Pons (tissue), 1 donor: ENCODE data around the gene PRELID1.

Experiments used
- DNase-seq: peaks from one replicate; pipeline ENCODE4 v3.0.0-alpha.2; 2016; ENCODE audit warnings: low spot score

The PRELID1 gene

GRCh38 chr5:177314376-177315342 is 11.1 kb downstream of the PRELID1 start:
- no peak for DNase-seq

DNA sequence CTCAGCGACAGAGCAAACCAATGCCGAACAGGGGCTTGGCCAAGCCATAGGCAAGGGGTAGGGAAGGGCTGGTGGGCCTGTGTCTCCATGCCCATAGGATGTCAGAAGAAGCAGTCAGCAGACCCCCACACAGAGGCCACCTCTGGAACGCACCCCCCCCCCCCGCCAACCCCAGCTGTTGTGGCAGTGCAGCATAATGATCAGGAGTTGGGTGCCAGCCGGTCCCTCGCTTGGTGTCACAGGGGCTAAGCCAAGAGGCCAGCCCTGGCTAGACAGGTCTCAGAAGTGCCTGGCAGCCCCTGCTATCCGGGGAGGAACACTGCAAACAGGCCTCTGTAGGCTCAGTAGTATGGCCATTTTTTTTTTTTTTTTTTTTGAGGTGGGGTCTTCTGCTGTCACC is 11.8 kb downstream of the PRELID1 start:
- no peak for DNase-seq

- DNase-seq = no peak
Observed at GRCh38 chr5:177316005-177316404, 12.4 kb downstream of the PRELID1 start.

GRCh38 chr5:177317959-177318377 is 14.4 kb downstream of the PRELID1 start:
- peak; percentile 76 for DNase-seq

DNA sequence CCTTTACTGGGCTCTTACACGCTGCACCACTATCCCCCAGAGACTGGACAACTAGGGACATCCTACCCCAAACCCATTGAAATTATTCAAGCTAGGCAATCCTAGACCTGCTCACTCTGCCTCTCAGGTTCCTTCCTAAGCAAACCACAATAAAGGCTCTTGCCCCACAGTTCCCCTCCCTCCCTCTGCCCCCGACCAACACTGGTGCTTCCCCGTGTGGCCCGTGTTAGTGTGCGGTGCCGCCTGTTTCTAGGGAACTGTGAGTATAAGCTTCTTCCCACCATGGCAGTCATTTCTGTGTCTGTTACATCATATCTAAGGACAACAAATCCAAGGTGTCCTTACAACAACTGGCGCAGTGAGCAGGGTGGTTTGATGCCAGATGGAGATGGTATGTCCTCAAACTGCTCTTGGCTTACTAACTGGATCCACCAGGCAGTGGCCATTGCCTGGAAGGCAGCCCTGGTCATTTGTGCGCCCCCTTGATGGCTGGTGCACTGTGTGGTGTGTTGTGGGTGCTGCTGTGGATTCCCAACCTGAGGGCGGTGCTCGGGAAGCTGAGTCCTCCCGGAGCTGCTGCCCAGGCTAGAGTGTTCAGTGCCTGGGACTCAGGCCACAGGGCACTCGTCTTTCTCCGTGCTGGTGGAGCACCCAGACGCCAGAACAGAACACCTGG is 16.5 kb downstream of the PRELID1 start:
- DNase-seq = no peak

DNA sequence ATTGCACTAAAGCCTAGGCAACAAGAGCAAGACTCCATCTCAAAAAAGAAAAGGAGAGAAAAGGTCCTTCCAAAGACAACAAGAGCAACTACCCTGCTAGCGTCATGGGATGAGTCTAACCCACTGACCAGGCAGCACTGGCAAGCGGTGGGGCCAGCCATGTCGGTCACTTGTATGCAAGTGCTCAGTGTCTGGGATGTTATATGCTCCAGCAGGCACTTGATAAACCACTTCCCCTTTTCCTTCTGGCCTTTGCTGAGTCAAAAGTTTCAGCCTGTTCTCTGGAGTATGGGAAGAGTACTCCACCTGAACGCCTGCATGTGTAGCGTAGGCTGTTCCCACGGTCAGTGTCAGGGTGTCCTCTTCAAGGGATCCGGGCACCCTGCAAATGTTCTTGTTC is 17.3 kb downstream of the PRELID1 start:
- DNase-seq = peak; percentile 70

DNA sequence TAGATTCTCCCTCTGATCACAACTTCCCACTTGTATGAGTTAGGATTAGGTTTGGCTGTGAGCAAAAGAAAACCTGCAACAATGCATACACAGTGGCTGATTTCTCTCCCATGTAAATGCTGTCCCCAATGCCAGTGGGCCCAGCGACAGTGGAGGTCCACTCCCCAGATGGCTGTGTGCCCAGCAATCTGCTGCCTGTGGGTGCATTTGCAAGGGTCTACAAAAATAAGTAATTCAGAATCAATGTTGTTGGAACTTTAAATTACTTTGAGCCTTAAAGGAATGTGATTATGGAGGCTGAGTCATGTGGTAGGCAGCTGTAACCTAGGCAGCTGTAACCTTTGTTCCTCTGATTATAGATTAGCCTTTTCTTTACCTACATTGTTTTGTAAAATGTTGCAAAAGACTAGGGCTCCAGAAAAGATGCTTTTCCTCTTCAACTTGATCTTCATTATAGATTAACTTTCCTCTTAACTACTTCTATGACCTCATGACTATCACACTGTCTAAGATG is 22.3 kb downstream of the PRELID1 start:
- no peak for DNase-seq

DNA sequence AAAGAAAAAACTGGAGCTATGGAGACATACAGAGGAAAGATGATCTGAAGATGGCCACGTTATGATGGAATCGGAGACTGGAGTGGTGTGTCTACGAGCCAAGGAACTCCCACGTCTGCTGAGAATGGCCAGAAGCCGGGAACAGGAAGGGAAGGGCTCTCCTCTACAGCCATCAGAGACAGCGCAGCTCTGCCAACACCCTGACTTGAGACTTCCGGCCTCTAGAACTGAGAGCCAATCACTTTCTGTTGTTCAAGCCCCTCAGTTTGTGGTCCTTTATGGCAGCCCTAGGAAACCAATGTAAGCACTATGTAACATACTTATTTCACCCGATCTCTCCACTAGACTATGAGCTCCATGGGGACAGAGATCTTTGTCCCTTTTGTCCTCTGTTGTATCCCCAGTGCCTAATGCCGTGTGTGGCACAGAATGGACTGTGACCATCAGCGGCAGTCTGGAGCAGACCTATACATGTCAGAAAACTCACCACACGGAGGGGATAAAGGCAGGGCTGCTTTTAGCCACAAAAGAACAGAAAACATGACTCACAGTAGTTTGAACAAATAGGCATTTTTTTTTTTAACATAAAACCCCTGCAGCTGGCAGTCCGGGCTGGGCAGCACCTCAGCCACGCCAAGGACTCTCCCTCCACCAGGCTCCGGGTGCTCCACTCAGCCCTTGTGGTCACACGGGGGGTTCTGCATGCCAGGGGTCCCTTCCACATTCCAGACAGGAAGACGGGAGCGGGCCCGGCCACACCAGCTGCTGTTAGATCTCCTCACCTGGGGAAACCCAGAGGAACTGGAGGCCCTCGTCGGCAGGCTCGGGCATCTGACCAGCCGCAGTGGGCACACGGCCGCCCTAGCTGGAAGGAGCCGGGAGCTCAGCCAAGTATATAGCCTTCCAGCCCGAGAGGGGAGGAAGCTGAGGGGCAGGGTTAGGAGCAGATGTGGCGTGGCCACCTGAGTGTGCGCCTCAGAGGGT is 24.2 kb downstream of the PRELID1 start:
- DNase-seq = no peak

- DNase-seq = no peak
Observed at GRCh38 chr5:177328545-177329231, 25.1 kb downstream of the PRELID1 start.

- no peak for DNase-seq
Observed at GRCh38 chr5:177329883-177330282, 26.3 kb downstream of the PRELID1 start.

DNA sequence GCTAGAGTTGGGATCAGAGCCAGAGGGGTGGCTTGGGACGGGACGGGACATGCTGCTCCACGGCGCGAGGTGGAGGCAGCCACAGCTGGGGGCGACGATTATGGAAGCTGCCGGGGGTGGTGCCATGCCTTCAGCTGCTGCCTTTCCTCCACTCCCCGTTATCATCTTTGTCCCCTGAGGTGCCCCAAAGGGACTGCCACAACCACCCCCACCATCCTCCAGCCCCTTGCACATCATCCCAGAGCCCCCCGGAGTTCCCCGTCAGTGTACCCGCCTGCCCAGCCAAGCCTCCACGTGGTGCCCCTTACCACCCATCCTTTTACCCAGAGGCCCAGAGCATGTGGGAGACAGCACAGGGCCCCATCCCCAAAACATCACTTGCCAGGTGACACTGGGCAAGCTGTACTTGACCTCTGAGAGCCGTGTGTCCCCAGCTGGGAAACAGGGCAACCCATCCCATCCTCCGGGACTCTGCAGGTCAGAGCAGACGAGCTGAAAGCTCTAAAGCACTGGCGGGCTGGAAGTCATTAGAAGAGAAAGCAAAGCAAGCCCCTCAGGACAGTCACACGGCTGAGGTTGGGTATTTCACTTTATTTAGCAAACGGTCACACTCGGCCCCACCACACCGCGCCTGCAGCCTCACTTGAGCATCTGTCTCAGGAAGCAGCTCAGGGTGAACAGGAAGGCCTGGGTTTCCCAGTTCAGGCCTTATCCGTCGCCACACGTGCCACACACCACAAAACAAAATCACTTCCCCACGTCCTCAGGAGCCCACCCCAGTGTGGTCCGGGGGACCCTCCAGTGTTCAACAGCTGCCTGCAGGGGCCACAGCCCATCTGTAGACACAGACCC is 27.6 kb downstream of the PRELID1 start:
- DNase-seq = no peak

DNA sequence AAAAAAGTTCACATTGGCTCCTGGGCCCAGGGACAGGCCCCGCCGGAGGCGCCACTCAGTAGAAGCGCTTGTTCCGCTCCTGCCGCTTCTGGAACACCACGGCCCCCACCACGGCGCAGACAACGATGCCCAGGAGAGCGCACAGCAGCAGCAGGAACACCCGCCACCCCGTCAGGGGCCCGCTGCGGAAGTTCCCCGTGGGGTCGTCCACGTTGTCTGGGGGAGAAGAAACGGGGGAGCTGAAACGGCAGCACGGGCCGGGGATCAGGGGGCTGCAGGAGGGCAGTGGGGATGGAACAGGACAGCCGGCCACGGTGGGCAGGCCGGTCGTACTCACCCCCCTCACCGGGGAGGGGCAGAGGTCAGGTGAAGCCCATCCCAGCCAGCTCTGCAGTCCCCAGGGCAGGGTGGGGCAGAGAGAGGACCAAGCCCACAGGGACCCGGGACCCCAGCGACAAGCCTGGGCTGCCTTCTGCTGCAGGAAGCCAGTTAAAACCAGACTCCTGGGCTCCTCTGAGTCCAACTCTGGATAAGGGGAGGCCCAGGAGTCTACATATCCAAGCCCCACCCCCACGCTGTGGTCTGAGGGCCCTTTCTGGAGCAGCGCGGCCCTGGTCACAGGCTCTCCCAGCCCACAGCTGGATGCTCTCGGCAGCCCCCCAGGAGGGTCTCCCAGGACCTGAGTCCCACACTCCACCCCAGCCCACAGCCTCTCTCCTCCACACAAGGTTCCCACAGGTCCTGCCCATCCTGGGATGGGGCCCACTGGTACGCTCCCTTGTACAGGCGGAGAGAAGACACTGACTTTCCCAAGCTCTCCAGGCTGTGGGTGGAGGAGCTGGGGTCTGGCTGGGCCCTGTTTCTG is 28.7 kb downstream of the PRELID1 start:
- DNase-seq = no peak

DNA sequence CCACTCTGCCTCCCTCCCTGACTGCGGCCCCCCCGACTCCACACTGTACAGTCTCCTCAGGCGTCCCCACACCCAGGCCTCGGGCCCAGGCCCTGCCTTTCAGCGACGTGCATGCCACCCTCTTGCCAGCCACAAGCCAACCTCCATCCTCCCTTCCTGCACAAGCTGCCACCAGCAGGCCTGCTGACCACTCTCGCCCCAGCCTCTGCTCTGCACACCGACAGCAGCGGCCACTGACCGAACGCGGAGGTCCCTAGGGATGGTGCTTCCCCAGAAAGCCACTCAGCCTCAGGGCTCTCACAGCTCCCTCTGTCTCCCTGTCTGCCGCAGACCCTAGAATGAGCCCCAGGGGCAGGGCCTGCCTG is 29.3 kb downstream of the PRELID1 start:
- DNase-seq = no peak

DNA sequence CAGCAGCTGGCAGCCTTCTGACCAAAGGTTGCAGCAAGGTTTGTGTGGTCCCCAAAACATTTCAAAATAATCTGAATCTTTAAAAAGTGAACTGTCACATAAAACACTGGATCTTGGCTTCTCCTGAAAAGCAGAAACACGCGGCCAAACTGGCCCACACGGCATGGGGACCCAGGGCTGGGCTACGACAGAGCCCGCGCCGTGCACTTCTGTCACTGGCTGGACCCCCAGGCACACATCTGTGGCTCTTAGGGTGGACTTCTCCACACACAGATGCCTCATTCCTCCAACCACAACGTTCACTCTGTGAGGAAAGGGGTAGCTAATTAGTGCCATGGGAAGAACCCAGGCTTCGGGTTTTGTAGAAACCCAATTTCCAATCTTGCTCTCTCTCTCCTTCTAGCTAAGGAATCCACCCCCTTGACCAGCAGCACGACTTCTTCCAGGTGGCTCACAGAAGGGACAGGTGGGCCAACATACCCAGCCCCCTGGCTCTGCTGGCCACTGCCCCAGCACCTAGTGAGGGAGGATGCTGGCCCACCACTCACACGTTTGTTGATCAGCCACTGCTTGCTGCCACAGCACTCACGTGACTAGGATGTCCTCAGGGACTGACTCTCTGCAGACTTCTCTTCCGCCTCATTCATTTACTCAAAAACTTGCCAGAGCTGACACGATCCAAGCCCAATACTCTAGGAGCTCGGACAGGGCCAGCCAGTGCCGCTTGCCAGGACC is 30.0 kb downstream of the PRELID1 start:
- DNase-seq = no peak

DNA sequence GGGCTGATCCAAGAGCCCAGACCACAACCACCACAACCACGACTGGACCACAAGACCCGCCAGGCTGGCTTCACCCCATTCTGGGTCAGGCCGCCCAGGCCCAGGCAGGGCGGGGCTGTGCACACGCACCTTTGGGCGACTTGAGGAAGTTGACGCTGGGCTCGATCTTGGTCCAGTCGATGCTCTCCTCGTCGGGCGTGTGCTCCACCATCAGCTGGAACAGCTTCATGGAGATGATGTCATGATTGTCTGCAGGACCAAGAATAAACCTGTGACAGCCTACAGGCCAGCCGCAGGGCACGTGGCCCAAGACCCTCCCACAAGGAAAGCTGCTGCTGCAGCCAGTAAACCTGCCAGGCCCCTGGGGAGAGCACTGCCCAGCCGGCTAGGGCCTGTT is 30.6 kb downstream of the PRELID1 start:
- DNase-seq = no peak

DNA sequence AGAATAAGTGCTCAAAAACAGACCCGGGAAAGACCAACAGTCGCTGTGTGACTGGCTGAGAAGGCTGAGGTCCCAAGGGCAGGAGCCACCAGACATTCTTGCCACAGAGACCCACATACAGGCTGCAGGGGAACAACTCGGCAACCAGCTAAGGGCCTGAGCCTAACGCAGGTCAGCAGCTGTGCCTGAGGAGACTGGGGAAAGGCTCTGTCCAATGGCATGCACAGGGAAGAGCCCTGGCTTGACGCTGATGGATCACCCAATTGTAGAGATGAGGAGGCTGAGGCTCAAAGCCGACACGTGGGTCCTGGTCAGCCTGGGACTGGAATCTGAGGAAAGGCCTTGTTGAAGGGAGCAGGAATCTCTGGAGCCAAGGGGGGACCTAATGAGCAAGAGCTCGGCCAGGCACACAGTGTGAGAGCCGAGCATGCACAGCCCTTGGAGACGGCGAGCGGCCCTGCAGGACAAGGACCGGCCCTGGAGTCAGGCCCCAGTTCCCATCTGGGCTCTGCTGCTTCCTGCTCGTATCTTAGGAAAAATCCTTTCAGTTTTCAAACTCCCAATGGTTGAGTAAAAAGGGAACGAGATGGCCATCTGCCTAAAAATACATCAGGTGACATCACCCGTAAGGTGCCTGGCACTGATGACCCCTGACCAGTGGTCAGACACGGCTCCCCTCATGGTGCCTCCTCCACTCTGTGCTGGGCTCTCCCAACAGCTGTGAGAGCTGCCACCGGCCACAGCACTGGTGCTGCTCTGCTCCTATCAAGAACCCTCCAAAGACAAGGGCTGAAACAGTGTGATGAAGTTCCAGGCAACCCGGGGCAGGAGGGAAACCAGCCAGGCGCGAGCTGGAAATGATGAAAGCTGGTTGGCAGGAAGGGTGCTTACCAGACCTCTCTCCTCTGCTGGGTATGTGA is 31.4 kb downstream of the PRELID1 start:
- no peak for DNase-seq

DNA sequence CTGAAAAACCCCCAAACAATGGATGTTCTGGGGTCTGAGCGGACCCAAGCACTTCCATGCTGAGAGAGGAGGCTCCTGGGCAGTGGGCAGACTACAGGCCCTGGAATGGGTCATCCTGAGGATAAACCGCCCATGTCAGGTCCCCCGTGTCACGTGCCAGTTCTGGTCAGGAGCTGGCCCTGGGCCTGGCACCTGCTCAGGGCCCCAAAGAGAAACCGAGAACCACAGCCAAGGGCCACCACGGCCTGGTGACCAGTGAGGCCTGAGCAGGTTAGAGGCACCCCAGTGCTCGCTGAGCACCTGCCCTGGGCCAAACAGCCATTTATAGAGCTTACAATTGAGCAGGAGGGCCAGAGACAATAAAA is 32.1 kb downstream of the PRELID1 start:
- DNase-seq = no peak

GRCh38 chr5:177336112-177336511 is 32.5 kb downstream of the PRELID1 start:
- no peak for DNase-seq
